Measurements from ENCODE around the gene PLA2G7.
"Not testable (repeated sequence)": the region's sequence is repeated elsewhere in the genome, so short reads cannot be mapped to it uniquely, and the experiment has no call there.

PLA2G7 gene

GRCh38 chr6:46746696-46747095 is 11.5 kb upstream of the PLA2G7 start, which contains the start of gene ANKRD66:
Gene ANKRD66 (plus strand): TSS chr6:46746933. CDS start chr6:46751949, 5,016 bp downstream.
- DNase-seq: no peak

- no peak for DNase-seq
Measured at GRCh38 chr6:46745973-46746372, 10.8 kb upstream of the PLA2G7 start.

DNA sequence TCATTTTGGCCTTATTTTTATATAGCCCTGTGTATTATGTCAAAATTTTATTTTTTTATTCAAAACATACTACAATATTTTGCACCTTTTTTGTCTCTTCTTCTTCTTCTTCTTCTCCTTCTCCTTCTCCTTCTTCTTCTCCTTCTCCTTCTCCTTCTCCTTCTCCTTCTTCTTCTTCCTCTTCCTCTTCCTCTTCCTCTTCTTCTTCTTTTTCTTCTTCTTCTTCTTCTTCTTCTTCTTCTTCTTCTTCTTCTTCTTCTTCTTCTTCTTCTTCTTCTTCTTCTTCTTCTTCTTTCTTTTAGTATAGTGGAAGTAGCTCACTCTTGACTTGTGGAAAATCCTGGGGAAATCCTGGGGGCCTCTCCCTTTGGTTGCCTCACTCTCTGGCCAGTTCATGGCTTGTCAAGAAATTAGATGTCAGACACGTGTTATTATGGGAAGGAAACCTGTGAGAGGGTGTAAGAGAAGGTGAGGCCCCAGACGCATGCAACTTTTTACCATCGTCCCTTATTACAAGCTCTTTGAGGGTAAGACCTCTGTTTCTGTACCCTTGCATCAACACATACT is 9.1 kb upstream of the PLA2G7 start:
- DNase-seq: not testable (repeated sequence)

DNA sequence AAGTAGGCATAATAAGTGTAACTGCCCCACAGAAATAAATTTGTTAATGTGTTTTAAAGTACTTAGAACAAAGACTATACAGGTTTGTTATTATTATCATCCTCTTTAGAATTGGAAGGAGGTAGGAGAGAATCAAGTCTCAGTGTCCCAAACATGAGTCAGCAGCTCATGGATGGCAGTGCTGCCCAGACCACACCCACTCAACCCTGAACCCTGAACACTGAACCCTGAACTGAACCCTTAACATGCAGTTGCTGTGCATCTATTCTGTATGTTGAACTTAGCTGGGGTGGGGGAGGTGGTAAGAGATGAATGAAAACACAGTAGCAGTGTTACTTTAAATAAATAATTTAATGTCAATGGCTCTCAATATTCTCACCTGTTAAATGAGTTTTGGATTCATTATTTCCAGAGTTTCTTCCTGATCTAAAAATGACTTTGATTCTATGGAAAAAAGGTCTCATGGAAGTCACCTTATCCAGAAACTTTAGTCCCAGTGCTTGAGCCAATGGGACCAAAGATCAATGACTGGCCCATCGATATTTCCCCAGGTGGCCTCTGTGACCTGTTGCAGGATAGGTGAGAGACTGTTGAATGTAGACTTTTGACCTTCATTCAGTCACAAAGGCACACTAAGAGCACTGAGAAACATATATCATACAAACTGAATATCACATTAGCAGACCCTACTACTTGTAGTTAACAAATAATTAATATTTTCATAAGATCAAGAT is 8.4 kb upstream of the PLA2G7 start:
- no peak for DNase-seq

DNA sequence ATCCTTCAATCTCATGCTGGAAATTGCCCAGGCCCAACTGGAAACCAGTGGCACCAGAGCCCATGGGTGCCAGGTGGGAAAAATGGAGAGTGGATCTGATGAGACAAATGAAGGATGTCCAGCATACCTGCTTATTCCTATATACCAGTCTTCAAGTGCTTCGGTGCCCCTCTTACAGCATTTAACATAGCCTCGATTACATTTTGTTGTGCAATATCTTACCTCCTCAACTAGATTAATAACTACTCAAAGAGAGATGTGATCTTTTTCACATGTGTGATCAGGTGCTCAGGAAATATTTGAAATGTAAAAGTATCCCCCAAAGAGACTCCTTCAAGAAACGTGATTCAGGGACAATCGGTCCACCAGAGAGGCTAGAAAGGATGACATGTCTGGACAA is 6.7 kb upstream of the PLA2G7 start:
- DNase-seq: no peak

GRCh38 chr6:46741482-46741881 is 6.3 kb upstream of the PLA2G7 start:
- no peak for DNase-seq

- no peak for DNase-seq
Measured at GRCh38 chr6:46736906-46737305, 1.7 kb upstream of the PLA2G7 start.

- DNase-seq: no peak
Measured at GRCh38 chr6:46735720-46736031, 501 bp upstream of the PLA2G7 start.

GRCh38 chr6:46733341-46733801 is 1.8 kb downstream of the PLA2G7 start:
- no peak for DNase-seq

GRCh38 chr6:46730921-46731461 is 4.2 kb downstream of the PLA2G7 start:
- no peak for DNase-seq

GRCh38 chr6:46729787-46730326 is 5.3 kb downstream of the PLA2G7 start:
- no peak for DNase-seq

DNA sequence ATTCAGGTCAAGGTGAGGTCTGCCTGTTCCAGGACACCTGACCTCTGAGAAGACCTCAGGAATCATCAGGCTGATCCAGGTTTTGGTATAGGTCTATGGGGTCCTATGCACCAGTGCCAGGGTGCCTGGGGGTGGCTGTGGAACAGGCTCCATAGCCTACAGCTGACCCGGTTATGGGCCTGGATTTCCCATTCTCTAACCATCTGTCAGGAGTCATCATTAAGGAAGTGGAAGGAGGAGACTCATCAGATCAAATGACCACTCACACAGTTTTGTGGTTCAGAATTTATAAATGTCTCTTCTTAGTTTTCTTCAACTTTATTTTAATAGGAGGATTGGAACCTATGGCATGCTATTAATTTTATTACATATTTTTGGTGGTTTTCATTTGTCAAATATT is 14.8 kb downstream of the PLA2G7 start:
- no peak for DNase-seq

DNA sequence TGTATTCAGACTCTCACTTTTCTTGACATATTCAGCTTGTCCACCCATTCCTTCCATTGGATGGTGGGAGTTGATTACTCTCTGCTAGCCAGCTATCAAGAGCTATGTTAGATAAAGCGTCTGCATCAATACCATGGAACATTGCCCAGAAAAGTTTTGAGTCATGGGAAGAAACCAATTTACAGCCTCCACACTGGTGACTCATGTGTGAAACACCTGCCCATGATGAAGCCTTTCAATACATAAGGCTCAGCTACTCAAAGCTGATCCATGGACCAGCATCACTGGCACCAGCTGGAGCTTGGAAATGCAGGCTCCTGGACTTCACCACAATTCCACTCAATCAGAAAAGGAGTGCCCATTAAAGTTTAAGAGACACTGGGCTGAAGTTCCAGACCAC is 16.1 kb downstream of the PLA2G7 start:
- no peak for DNase-seq

DNA sequence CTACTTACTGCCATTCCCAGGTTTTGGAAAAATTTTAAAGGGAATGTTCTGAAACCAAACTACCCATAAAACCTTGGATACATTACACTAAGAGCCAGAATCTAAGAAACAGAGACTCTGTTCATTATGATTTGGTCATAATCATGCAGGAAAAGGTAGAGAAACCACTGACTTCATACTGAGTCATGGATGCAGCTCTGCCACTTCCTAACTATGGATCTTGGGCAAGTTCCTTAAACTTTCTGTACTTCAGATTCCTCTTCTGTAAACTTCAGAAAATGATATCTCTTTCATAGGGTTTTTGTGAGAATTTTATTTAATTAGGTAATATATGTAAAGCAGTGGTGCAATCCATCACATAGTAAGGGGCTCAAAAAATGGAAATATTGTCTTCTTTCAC is 20.0 kb downstream of the PLA2G7 start:
- DNase-seq: no peak

- no peak for DNase-seq
Measured at GRCh38 chr6:46711491-46711890, 23.7 kb downstream of the PLA2G7 start.

DNA sequence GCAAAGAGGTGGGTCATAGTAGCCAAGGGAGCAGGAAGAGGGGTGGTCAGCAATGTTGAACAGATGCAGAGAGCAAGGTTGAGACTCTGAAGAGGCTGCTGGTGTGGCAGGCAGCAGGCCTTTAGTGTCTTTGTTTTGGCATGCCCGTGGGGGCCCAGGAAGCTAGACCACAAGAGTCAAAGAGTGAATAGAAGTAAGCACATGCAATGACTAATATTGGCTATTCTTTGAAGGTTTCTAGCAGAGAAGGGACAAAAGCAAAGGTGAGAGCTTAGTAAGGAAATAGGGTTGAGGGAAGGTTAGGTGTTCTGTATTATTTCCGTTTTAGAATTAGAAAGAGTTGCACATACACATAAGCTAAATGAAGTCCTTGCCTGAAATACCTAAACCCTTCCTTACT is 28.7 kb downstream of the PLA2G7 start:
- no peak for DNase-seq

GRCh38 chr6:46704562-46704961 is 30.6 kb downstream of the PLA2G7 start:
- no peak for DNase-seq

- DNase-seq: no peak
Measured at GRCh38 chr6:46699970-46700369, 35.2 kb downstream of the PLA2G7 start.

DNA sequence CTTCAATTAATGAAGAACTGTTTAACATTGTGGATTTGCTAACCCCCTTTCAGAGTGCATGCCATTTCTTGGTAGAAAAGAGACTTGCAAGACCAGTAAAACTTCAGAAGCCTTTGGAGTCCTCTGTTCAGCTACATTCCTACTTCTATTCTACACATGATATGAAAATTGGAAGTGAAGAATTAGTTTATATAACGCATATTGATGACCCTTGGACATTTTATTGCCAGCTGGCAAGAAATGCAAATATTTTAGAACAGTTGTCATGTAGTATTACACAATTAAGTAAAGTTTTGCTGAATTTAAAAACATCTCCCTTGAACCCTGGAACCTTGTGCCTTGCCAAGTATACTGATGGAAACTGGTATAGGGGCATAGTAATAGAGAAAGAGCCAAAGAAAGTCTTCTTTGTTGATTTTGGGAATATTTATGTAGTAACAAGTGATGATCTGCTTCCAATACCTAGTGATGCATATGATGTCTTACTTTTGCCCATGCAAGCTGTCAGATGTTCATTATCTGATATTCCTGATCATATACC is 44.2 kb downstream of the PLA2G7 start:
- DNase-seq: no peak

- DNase-seq: no peak
Measured at GRCh38 chr6:46690141-46690755, 44.9 kb downstream of the PLA2G7 start.

GRCh38 chr6:46689657-46690056 is 45.5 kb downstream of the PLA2G7 start:
- no peak for DNase-seq

- no peak for DNase-seq
Measured at GRCh38 chr6:46688966-46689335, 46.2 kb downstream of the PLA2G7 start.

DNA sequence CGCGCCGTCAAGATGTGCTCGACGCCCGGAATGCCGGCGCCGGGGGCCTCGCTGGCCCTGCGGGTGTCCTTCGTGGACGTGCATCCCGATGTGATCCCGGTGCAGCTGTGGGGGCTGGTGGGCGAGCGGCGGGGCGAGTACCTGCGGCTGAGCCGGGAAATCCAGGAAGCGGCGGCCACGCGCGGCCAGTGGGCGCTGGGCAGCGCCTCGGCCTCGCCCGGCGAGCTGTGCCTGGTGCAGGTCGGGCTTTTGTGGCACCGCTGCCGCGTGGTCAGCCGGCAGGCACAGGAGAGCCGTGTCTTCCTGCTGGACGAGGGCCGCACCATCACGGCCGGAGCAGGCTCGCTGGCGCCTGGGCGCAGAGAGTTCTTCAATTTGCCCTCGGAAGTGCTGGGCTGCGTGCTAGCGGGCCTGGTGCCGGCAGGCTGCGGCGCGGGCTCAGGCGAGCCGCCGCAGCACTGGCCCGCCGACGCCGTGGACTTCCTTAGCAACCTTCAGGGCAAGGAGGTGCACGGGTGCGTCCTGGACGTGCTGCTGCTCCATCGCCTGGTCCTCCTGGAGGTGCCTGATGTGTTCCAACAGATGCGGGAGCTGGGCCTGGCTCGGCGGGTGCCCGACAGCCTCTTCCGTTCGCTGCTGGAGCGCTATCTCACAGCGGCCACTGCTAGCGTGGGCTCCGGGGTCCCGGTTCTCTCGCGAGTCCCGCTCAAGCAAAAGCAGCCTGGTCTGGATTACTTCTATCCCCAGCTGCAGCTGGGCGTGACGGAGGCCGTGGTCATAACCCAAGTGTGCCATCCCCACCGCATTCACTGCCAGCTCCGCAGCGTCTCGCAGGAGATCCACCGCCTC is 46.8 kb downstream of the PLA2G7 start:
- no peak for DNase-seq
